Iris pigment epithelial cell (primary cell): Measurements from ENCODE around the gene LCN10.
A peak's percentile ranks its signal among the peaks of the same experiment; 100 is the strongest.
"Not testable (repeated sequence)": the region's sequence is repeated elsewhere in the genome, so short reads cannot be mapped to it uniquely, and the experiment has no call there.

Experiments used
- DNase-seq: peaks from one replicate; pipeline ENCODE4 v3.0.0-alpha.2; 2011; ENCODE audit warnings: low read depth

Gene LCN10

DNA sequence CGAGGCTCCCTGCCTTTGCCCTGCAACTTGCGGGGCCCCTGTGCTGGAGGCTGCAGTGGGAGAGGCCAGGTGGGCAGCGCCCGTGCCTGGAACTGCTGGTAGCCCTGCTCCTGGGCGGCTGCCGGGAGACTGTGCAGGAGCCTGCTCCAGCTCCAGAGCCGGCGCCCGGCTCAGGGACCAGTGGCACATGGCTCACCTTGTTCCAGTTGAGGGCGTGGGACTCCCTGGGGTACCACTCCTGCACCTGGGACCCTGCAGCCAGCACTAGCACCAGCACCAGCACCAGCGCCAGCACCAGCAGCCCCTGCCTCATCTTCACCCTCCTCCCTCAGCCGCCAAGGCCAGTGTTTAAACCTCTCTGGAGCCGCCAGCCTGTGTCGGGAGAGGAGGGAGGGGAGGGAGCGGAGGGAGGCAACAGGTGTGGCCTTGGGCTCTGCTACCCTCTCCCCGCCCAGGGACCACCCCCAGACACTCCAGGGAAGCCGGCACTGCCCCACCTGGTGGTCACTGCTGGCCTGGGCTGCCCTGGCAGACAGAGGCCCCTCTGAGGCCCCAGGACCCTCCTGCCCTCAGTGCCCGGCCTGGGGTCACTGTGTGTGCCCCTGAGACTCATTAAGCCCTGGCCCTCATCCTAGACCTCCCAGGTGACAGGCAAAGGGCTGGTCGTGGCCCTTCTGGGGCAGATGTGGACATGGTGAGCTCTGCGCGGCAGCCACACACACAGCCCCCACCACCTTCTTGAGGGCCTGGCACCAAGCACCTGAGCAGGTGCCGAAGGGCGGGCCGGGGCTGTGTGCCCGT, at the start of gene LCN10:
LCN10 (minus strand) TSS at position 350 of the 801 bp plus-strand sequence; CDS start at position 313, 37 bp downstream.
- no peak for DNase-seq

GRCh38 chr9:136791516-136792276, 49.0 kb upstream of the LCN10 start:
- no peak for DNase-seq

GRCh38 chr9:136790640-136791515, 48.1 kb upstream of the LCN10 start, which contains the start of gene TMEM141:
Gene TMEM141, plus strand, starts transcription at chr9:136791344. Its CDS starts 27 bp downstream, at chr9:136791371.
- DNase-seq: peak; percentile 99

DNA sequence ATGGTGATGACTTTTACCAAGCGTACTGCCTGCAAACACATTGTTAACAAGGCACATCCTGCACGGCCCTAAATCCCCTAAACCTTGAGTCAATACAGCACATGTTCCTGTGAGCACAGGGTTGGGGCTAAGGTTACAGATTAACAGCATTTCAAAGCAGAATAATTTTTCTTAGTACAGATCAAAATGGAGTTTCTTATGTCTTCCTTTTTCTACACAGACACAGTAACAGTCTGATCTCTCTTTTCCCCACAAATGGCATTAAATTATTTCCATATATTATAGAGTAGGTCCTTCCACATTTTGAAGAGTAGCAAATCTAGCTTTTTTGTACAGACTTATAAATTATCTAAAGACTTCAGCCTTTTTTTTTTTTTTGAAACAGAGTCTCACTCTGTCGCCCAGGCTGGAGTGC, 46.8 kb upstream of the LCN10 start:
- no peak for DNase-seq

- not testable (repeated sequence) for DNase-seq
These were observed 46.1 kb upstream of the LCN10 start for GRCh38 chr9:136788644-136789522.

GRCh38 chr9:136787690-136788400, 45.1 kb upstream of the LCN10 start:
- DNase-seq: peak; percentile 32

- DNase-seq: not testable (repeated sequence)
These were observed 44.2 kb upstream of the LCN10 start for GRCh38 chr9:136786983-136787382.

DNA sequence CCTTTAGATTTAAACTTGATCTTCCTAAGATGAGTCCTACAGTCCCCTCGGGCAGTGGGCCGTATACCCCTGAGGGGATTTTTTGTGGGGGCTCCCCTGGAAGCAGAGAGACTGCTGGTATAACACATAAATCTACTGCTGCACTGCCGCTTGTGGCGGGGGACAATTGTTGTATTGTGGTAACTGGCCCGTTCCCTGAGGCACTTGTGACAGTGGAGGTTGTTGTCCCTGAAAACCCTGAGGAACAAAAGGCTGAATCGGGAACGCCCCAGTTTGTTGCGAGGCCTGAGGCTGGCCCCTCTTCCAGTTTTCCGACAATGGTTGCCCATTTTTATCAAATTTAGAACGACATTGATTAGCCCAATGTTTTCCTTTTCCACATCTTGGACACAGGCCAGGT, 43.7 kb upstream of the LCN10 start:
- no peak for DNase-seq

- not testable (repeated sequence) for DNase-seq
These were observed 43.0 kb upstream of the LCN10 start for GRCh38 chr9:136785565-136786355.

DNA sequence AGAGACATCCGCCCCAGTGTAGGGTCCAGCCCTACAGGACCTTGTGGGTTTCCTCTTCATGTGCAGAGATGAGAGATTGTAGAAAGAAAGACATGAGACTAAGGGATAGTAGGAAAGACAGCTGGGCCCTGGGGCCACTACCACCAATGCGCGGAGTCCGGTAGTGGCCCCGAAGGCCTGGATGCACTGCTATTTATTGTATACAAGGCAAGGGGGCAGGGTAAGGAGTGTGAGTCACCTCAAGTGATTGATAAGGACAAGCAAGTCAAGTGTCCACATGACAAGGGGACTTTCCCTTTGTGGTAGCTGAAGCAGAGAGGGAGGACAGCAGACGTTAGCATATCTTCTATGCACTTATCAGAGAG, 42.2 kb upstream of the LCN10 start:
- DNase-seq: no peak

- DNase-seq: no peak
These were observed 41.7 kb upstream of the LCN10 start for GRCh38 chr9:136784249-136784996.

GRCh38 chr9:136782452-136782851, 39.7 kb upstream of the LCN10 start:
- DNase-seq: no peak

DNA sequence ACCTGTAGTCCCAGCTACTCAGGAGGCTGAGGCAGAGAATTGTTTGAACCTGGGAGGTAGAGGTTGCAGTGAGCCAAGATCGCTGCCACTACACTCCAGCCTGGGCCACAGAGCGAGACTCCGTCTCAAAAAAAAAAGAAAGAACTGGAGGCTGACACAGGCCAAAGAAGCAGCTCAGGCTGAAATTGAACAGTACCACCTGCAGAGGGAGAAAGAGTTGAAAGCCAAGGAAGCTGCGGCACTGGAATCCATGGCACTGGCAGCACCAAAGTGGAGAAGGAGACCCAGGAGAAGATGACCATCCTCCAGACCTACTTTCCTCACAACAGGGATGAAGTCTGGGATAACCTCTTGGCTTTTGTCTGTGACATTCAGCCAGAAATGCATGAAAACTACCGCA, 37.1 kb upstream of the LCN10 start:
- DNase-seq: no peak

GRCh38 chr9:136777359-136777758, 34.6 kb upstream of the LCN10 start:
- no peak for DNase-seq

DNA sequence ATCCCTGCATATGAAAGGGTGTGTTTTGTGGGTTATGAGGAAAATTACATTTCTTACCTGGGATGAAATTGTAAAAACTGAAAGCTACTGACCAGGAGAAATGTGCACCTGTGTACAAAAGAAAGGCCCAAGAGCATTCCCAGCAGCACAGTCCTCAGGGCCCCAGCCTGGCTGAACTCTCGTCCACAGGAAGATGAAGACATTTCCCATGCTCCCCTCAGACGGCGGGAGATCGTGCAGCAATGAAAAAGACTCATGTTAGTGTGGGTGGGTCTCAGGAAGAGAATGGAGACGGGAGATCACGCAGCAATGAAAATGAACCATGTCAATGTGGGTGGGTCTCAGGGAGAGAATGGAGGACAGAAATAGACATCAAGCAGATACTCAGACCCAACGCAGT, 34.2 kb upstream of the LCN10 start:
- DNase-seq: no peak

DNA sequence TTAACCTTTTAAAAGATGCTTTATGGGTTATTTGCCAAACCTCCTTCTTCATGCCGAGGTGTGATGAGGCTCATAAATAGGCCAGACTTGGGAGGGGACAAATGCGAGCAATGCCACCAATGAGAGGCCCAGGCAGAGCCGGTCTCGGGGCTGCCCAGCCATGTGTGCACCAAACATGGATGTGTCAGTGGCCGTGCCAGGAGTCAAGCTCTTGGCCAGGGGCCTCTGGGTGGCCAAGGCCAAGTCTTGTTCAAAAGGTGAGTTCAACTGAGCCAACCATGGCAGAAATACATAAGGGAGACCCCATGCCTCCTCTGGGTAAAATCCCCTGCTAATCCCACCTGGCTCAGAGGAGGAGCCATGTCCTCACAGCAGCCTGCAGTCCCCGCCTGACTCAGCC, 32.5 kb upstream of the LCN10 start:
- DNase-seq: no peak

GRCh38 chr9:136774416-136775045, 31.8 kb upstream of the LCN10 start:
- DNase-seq: no peak

DNA sequence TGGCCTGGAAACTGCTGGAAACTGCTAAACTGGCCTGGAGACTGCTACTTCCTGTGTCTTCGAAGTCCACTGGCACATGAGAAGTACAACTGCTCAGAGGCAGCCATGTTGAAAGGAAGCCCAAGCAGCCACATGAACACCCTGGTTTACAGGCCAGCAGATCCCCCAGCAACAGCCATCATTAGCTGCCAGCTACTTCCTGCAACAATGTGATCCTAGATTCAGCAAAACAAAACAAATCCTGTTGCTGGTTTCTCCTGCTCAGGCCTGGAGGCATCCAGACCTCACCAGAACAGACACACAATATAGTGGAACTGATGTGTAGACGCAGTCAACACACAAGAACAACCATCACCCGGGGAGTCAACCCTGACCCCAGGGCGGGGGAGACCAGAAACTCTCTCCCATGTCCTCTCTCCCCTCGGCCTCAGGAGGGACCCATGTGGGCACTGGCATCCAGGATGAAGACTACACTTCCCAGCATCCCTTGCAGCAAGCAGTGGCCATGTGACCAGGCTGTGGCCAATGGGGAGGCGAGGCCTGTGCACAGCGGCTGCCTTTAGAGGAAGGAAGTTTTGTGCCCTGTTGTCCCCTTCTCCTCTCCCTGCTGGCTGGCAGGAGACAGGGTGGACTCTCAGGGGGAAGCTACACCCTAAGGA, 30.8 kb upstream of the LCN10 start:
- DNase-seq: peak; percentile 21
